Liver (tissue), 9 donors: Measurements from ENCODE around the gene PREX1. TPM values are rescaled to one million over a fixed set of nuclear protein-coding genes. Genes with fewer than 3 reads are reported as not detected.

Source experiments
- DNase-seq: peaks from one replicate; pipeline ENCODE4 v3.0.0-alpha.2; 2017; ENCODE audit warnings: low spot score
- H3K27ac ChIP-seq, 2 donors: one replicate each; pipeline ENCODE4 v1.7.0; 2013; ENCODE audit warnings: inconsistent platforms in 2 of 2, low read length in 2 of 2, control low read depth in 1 of 2, low read depth in 1 of 2, mild to moderate bottlenecking in 1 of 2
- H3K27me3 ChIP-seq, 4 donors: one replicate each; pipeline versions ENCODE4 v1.6.1 to v1.7.0; 2013; ENCODE audit warnings: low read length in 3 of 4, inconsistent platforms in 1 of 4, mild to moderate bottlenecking in 1 of 4, moderate library complexity in 1 of 4; ENCODE audit not compliant: control insufficient read depth in 4 of 4, insufficient read depth in 4 of 4
- H3K36me3 ChIP-seq, 4 donors: one replicate each; pipeline versions ENCODE4 v1.6.1 to v1.7.0; 2013; ENCODE audit warnings: low read length in 3 of 4, mild to moderate bottlenecking in 3 of 4, low read depth in 1 of 4, moderate library complexity in 1 of 4; ENCODE audit not compliant: control insufficient read depth in 4 of 4, insufficient read depth in 3 of 4
- H3K4me1 ChIP-seq, 4 donors: one replicate each; pipeline versions ENCODE4 v1.6.1 to v1.7.0; 2013; ENCODE audit warnings: low read length in 3 of 4, mild to moderate bottlenecking in 3 of 4, moderate library complexity in 1 of 4; ENCODE audit not compliant: control insufficient read depth in 4 of 4, insufficient read depth in 4 of 4
- H3K4me3 ChIP-seq, 3 donors: one replicate each; pipeline versions ENCODE4 v1.6.1 to v1.7.0; 2013; ENCODE audit warnings: low read length in 3 of 3, control low read depth in 1 of 3, low read depth in 1 of 3, mild to moderate bottlenecking in 1 of 3
- H3K9ac ChIP-seq, 2 donors: one replicate each; pipeline ENCODE4 v1.7.0; 2013; ENCODE audit warnings: low read length in 2 of 2, mild to moderate bottlenecking in 2 of 2, moderate library complexity in 2 of 2, control low read depth in 1 of 2, low read depth in 1 of 2
- H3K9me3 ChIP-seq, 4 donors: one replicate each; pipeline versions ENCODE4 v1.6.1 to v1.7.0; 2013; ENCODE audit warnings: low read length in 3 of 4; ENCODE audit not compliant: control insufficient read depth in 4 of 4
- EGR1 ChIP-seq, 2 donors: IDR thresholded peaks; 2 replicates each; pipeline ENCODE4 v1.6.1; 2016 to 2018; ENCODE audit warnings: antibody characterized with exemption in 2 of 2, low read depth in 2 of 2
- FOXA1 ChIP-seq: IDR thresholded peaks from 2 replicates; pipeline ENCODE4 v1.6.1; 2016; ENCODE audit warnings: antibody characterized with exemption
- FOXA2 ChIP-seq: IDR thresholded peaks from 2 replicates; pipeline ENCODE4 v1.6.1; 2016; ENCODE audit warnings: antibody characterized with exemption
- GABPA ChIP-seq, 2 donors: IDR thresholded peaks in 1 of 2; conservative IDR thresholded peaks in 1 of 2; 2 replicates each; pipeline ENCODE4 v1.6.1; 2016; ENCODE audit warnings: antibody characterized with exemption in 2 of 2, mild to moderate bottlenecking in 1 of 2, moderate library complexity in 1 of 2
- HNF4A ChIP-seq, 2 donors: conservative IDR thresholded peaks; 2 replicates each; pipeline ENCODE4 v1.6.1; 2016; ENCODE audit warnings: antibody characterized with exemption in 2 of 2, mild to moderate bottlenecking in 2 of 2
- JUND ChIP-seq, 2 donors: IDR thresholded peaks; 2 replicates each; pipeline ENCODE4 v1.6.1; 2016; ENCODE audit warnings: antibody characterized with exemption in 2 of 2
- NR2F2 ChIP-seq: IDR thresholded peaks from 2 replicates; pipeline ENCODE4 v1.6.1; 2016; ENCODE audit warnings: antibody characterized with exemption
- RAD21 ChIP-seq, 2 donors: IDR thresholded peaks; 2 replicates each; pipeline ENCODE4 v1.6.1; 2016; ENCODE audit warnings: antibody characterized with exemption in 2 of 2, mild to moderate bottlenecking in 2 of 2
- RXRA ChIP-seq, 2 donors: IDR thresholded peaks; 2 replicates each; pipeline ENCODE4 v1.6.1; 2017 to 2018; ENCODE audit warnings: antibody characterized with exemption in 2 of 2, mild to moderate bottlenecking in 1 of 2
- SP1 ChIP-seq: IDR thresholded peaks from 2 replicates; pipeline ENCODE4 v1.6.1; 2018; ENCODE audit warnings: antibody characterized with exemption, mild to moderate bottlenecking
- TAF1 ChIP-seq: conservative IDR thresholded peaks from 2 replicates; pipeline ENCODE4 v1.6.1; 2016; ENCODE audit warnings: antibody characterized with exemption, mild to moderate bottlenecking
- YY1 ChIP-seq: IDR thresholded peaks from 2 replicates; pipeline ENCODE4 v1.6.1; 2016; ENCODE audit warnings: antibody characterized with exemption, mild to moderate bottlenecking
- WGBS: extraction: QIAGEN DNeasy Blood & Tissue Kit; methylation state at CpG from one replicate; pipeline ENCODE4 v1.1.7; 2013; 5-methylcytosine and 5-hydroxymethylcytosine counted together
- polyA plus RNA-seq, 2 donors: library from polyadenylated mRNA; stranded (reverse) in 1 of 2; unstranded in 1 of 2; fragments of 200-250 nt in 1 of 2; fragments of >200 nt in 1 of 2; fragmentation: Nextera tagmentation in 1 of 2; extraction: Ambion mirVana in 1 of 2; gene quantifications; one replicate each; pipeline versions ENCODE4 v1.2.1 to v1.2.3, GENCODE V29; 2013 to 2015
- total RNA-seq, 2 donors: library from RNA; depleted of rRNA; stranded (reverse); fragments of >200 nt; gene quantifications; one replicate each; pipeline ENCODE4 v1.2.3, GENCODE V29; 2014
- TF ChIP-seq, protein P1 (sequence below): IDR thresholded peaks from 2 replicates; pipeline ENCODE4 v1.6.1; 2016; ENCODE audit warnings: antibody characterized with exemption
- TF ChIP-seq, protein P2 (sequence below): IDR thresholded peaks from 2 replicates; pipeline ENCODE4 v1.6.1; 2016; ENCODE audit warnings: antibody characterized with exemption, mild to moderate bottlenecking
- TF ChIP-seq, protein P3 (sequence below): IDR thresholded peaks from 2 replicates; pipeline ENCODE4 v1.6.1; 2016; ENCODE audit warnings: antibody characterized with exemption
- TF ChIP-seq, protein P4 (sequence below): IDR thresholded peaks from 2 replicates; pipeline ENCODE4 v1.6.1; 2016; ENCODE audit warnings: antibody characterized with exemption
- TF ChIP-seq, protein P5 (sequence below): fragments of 150-350 bp; IDR thresholded peaks from 2 replicates; pipeline ENCODE4 v1.5.1; 2017; ENCODE audit warnings: improper control_type of control experiment, low read depth, low read length; ENCODE audit not compliant: missing input control
- donor health status: healthy.
- donor health status: healthy.
- donor health status: healthy.
- donor health status: healthy.
- donor health status: healthy.

PREX1 gene
- total and polyA plus RNA-seq, 4 donors = 2.2 to 18.0 (median 10.8) TPM

DNA sequence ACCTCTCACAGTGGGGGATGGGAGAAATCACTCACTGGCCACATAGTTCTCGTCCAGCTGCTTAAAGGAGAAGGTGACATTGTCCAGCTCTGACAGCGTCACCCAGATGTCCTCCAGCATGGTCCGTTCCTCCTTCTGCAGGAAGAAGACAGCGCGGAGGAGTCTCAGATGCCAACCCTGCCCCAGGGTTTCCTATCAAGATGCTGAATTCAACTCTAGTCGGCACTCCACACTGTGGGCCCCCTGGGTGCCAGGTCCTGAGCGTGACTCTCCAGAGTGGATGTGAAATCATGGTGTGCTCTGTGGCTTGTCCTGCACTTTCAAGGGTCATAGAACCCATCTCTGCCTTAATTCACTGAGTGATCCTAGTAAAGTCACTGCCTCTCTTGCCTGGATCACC, 193.2 kb downstream of the PREX1 start:
- no peaks in the 10 kb centered on the region for H3K27me3 ChIP-seq
- no peak for DNase-seq
- no peaks in the 10 kb centered on the region for H3K9me3 ChIP-seq
- H3K36me3 ChIP-seq = peaks cover 0 to 10% (median 4%) of the 10 kb centered on the region in 4 donors
- H3K4me1 ChIP-seq = no peaks in the 10 kb centered on the region
- WGBS = 95% methylated on average over 7 of the region's 7 CpGs
- no peak for TF ChIP-seq YY1
- TF ChIP-seq TAF1 = no peak
- TF ChIP-seq, protein P1, sequence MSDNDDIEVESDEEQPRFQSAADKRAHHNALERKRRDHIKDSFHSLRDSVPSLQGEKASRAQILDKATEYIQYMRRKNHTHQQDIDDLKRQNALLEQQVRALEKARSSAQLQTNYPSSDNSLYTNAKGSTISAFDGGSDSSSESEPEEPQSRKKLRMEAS = no peak
- TF ChIP-seq RAD21 (IDR thresholded peaks at IDR 0.05) = no peak
- no peak for TF ChIP-seq HNF4A (conservative IDR thresholded peaks at IDR 0.05)
- TF ChIP-seq NR2F2 = no peak
- TF ChIP-seq, protein P2, sequence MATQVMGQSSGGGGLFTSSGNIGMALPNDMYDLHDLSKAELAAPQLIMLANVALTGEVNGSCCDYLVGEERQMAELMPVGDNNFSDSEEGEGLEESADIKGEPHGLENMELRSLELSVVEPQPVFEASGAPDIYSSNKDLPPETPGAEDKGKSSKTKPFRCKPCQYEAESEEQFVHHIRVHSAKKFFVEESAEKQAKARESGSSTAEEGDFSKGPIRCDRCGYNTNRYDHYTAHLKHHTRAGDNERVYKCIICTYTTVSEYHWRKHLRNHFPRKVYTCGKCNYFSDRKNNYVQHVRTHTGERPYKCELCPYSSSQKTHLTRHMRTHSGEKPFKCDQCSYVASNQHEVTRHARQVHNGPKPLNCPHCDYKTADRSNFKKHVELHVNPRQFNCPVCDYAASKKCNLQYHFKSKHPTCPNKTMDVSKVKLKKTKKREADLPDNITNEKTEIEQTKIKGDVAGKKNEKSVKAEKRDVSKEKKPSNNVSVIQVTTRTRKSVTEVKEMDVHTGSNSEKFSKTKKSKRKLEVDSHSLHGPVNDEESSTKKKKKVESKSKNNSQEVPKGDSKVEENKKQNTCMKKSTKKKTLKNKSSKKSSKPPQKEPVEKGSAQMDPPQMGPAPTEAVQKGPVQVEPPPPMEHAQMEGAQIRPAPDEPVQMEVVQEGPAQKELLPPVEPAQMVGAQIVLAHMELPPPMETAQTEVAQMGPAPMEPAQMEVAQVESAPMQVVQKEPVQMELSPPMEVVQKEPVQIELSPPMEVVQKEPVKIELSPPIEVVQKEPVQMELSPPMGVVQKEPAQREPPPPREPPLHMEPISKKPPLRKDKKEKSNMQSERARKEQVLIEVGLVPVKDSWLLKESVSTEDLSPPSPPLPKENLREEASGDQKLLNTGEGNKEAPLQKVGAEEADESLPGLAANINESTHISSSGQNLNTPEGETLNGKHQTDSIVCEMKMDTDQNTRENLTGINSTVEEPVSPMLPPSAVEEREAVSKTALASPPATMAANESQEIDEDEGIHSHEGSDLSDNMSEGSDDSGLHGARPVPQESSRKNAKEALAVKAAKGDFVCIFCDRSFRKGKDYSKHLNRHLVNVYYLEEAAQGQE = no peak
- TF ChIP-seq JUND (IDR thresholded peaks at IDR 0.05) = no peak
- TF ChIP-seq, protein P3, sequence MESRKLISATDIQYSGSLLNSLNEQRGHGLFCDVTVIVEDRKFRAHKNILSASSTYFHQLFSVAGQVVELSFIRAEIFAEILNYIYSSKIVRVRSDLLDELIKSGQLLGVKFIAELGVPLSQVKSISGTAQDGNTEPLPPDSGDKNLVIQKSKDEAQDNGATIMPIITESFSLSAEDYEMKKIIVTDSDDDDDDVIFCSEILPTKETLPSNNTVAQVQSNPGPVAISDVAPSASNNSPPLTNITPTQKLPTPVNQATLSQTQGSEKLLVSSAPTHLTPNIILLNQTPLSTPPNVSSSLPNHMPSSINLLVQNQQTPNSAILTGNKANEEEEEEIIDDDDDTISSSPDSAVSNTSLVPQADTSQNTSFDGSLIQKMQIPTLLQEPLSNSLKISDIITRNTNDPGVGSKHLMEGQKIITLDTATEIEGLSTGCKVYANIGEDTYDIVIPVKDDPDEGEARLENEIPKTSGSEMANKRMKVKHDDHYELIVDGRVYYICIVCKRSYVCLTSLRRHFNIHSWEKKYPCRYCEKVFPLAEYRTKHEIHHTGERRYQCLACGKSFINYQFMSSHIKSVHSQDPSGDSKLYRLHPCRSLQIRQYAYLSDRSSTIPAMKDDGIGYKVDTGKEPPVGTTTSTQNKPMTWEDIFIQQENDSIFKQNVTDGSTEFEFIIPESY = no peak
- no peak for TF ChIP-seq FOXA1
- TF ChIP-seq, protein P4, sequence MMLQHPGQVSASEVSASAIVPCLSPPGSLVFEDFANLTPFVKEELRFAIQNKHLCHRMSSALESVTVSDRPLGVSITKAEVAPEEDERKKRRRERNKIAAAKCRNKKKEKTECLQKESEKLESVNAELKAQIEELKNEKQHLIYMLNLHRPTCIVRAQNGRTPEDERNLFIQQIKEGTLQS = no peak
- no peak for TF ChIP-seq SP1
- no peak for TF ChIP-seq FOXA2
- TF ChIP-seq EGR1 (IDR thresholded peaks at IDR 0.05; ENCODE audit: low read depth in 2 of 2) = no peak
- TF ChIP-seq GABPA (IDR thresholded peaks at IDR 0.05 in 1 of 2, conservative IDR thresholded peaks at IDR 0.05 in 1 of 2) = no peak
- no peak for TF ChIP-seq RXRA (IDR thresholded peaks at IDR 0.05)
- H3K9ac ChIP-seq = no peak overlapping the region
- H3K27ac ChIP-seq = no peak overlapping the region
- H3K4me3 ChIP-seq = no peak overlapping the region

DNA sequence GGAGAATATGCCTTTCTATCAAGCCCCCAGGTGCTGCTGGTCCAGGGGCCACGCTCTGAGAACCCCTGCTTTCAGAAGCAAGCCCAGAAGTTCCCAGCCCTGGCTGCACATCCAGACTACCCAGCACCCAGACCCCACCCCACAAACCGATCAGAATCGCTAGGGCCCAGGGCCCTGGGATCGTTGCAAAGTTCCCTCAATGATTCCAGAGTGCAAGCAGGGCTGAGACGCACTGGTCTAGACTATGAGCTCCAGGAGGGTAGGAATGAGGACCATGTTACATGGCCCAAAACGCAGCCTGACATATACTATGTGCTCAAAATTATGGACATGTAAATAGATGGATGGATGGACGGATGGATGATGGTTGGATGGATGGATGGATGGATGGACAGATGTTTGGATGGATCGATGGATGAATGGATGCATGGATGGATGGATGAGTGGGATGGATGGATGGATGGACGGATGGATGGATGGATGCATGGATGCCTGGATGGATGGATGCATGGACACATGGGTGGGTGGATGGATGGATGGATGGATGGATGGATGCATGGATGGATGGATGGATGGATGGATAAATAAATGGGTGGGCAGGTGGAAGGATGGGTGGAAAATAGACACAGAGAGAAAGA, 194.1 kb downstream of the PREX1 start:
- H3K27me3 ChIP-seq = no peaks in the 10 kb centered on the region
- TF ChIP-seq, protein P4 = no peak
- TF ChIP-seq, protein P5, sequence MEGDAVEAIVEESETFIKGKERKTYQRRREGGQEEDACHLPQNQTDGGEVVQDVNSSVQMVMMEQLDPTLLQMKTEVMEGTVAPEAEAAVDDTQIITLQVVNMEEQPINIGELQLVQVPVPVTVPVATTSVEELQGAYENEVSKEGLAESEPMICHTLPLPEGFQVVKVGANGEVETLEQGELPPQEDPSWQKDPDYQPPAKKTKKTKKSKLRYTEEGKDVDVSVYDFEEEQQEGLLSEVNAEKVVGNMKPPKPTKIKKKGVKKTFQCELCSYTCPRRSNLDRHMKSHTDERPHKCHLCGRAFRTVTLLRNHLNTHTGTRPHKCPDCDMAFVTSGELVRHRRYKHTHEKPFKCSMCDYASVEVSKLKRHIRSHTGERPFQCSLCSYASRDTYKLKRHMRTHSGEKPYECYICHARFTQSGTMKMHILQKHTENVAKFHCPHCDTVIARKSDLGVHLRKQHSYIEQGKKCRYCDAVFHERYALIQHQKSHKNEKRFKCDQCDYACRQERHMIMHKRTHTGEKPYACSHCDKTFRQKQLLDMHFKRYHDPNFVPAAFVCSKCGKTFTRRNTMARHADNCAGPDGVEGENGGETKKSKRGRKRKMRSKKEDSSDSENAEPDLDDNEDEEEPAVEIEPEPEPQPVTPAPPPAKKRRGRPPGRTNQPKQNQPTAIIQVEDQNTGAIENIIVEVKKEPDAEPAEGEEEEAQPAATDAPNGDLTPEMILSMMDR = no peak
- TF ChIP-seq, protein P2 = no peak
- no peak for TF ChIP-seq RAD21 (IDR thresholded peaks at IDR 0.05)
- no peak for TF ChIP-seq GABPA (IDR thresholded peaks at IDR 0.05 in 1 of 2, conservative IDR thresholded peaks at IDR 0.05 in 1 of 2)
- no peak for TF ChIP-seq HNF4A (conservative IDR thresholded peaks at IDR 0.05)
- no peak for TF ChIP-seq TAF1
- no peak for TF ChIP-seq FOXA1
- no peak for TF ChIP-seq RXRA (IDR thresholded peaks at IDR 0.05)
- TF ChIP-seq, protein P1 = no peak
- TF ChIP-seq JUND (IDR thresholded peaks at IDR 0.05) = no peak
- H3K27ac ChIP-seq = no peak overlapping the region
- 89% methylated on average over 9 of the region's 9 CpGs for WGBS
- no peaks in the 10 kb centered on the region for H3K4me1 ChIP-seq
- no peak overlapping the region for H3K9ac ChIP-seq
- H3K9me3 ChIP-seq = no peaks in the 10 kb centered on the region
- no peak overlapping the region for H3K4me3 ChIP-seq
- peaks cover 0 to 6% (median 2%) of the 10 kb centered on the region in 4 donors for H3K36me3 ChIP-seq
- no peak for DNase-seq
